HUES64 (cell line): Measurements from ENCODE around the gene GGN.
A peak's percentile ranks its signal among the peaks of the same experiment; 100 is the strongest.

ENCODE experiments used
- H3K27ac ChIP-seq: 2 replicates; pipeline ENCODE4 v1.7.0; 2013; ENCODE audit warnings: low read depth, low read length, inconsistent platforms
- H3K27me3 ChIP-seq: 2 replicates; pipeline ENCODE4 v1.6.1; 2013; ENCODE audit warnings: mild to moderate bottlenecking, low read length; ENCODE audit not compliant: insufficient read depth
- H3K36me3 ChIP-seq: 2 replicates; pipeline ENCODE4 v1.6.1; 2013; ENCODE audit warnings: mild to moderate bottlenecking, low read length; ENCODE audit not compliant: insufficient read depth
- H3K4me1 ChIP-seq: 2 replicates; pipeline ENCODE4 v1.6.1; 2013; ENCODE audit warnings: mild to moderate bottlenecking, low read length, moderate library complexity; ENCODE audit not compliant: insufficient read depth
- H3K4me3 ChIP-seq: 2 replicates; pipeline ENCODE4 v1.5.1; 2013; ENCODE audit warnings: mild to moderate bottlenecking, low read length, moderate library complexity
- H3K9ac ChIP-seq: 2 replicates; pipeline ENCODE4 v1.6.1; 2013; ENCODE audit warnings: mild to moderate bottlenecking, low read depth, low read length
- H3K9me3 ChIP-seq: 2 replicates; pipeline ENCODE4 v1.6.1; 2013; ENCODE audit warnings: low read depth, low read length; ENCODE audit not compliant: insufficient read depth
- WGBS: fragments of 150-250, 120-280 bp; methylation state at CpG from one replicate; pipeline ENCODE4 v1.1.7; 2013; ENCODE audit warnings: missing lambda C conversion rate; 5-methylcytosine and 5-hydroxymethylcytosine counted together

The GGN gene

GRCh38 chr19:38394488-38394887 lies 6.7 kb upstream of the GGN start:
- Histone ChIP-seq H3K27ac (no peak overlapping the region), H3K36me3 (peaks cover 19% of the 10 kb centered on the region), H3K4me3 (peak overlapping the region; percentile 36), H3K9ac (no peak overlapping the region), H3K9me3 (no peaks in the 10 kb centered on the region), H3K27me3 (peaks cover 44% of the 10 kb centered on the region), H3K4me1 (0 out of 2 replicates have a peak, but pooled peaks cover 3% of the 10 kb centered on the region)
- 60% methylated on average over 30 of the region's 30 CpGs for WGBS

GRCh38 chr19:38392707-38393308 lies 5.0 kb upstream of the GGN start:
- H3K27me3 ChIP-seq = peaks cover 28% of the 10 kb centered on the region
- H3K9ac ChIP-seq = no peak overlapping the region
- 0 out of 2 replicates have a peak, but pooled peaks cover 3% of the 10 kb centered on the region for H3K4me1 ChIP-seq
- 83% methylated on average over 6 of the region's 6 CpGs for WGBS
- no peak overlapping the region for H3K4me3 ChIP-seq
- no peak overlapping the region for H3K27ac ChIP-seq
- no peaks in the 10 kb centered on the region for H3K9me3 ChIP-seq
- peaks cover 19% of the 10 kb centered on the region for H3K36me3 ChIP-seq

GRCh38 chr19:38391911-38392464 lies 4.2 kb upstream of the GGN start:
- no peak overlapping the region for H3K27ac ChIP-seq
- peaks cover 6% of the 10 kb centered on the region; the same call in 1 of the 2 replicates for H3K4me1 ChIP-seq
- peaks cover 19% of the 10 kb centered on the region for H3K36me3 ChIP-seq
- no peak overlapping the region for H3K9ac ChIP-seq
- WGBS = 67% methylated on average over 7 of the region's 8 CpGs
- H3K4me3 ChIP-seq = no peak overlapping the region
- peaks cover 21% of the 10 kb centered on the region for H3K27me3 ChIP-seq
- no peaks in the 10 kb centered on the region for H3K9me3 ChIP-seq

- peaks cover 19% of the 10 kb centered on the region for H3K36me3 ChIP-seq
- WGBS = 36% methylated on average over 20 of the region's 22 CpGs
- peaks cover 15% of the 10 kb centered on the region for H3K27me3 ChIP-seq
- no peaks in the 10 kb centered on the region for H3K9me3 ChIP-seq
- H3K27ac ChIP-seq = no peak overlapping the region
- H3K4me1 ChIP-seq = peaks cover 6% of the 10 kb centered on the region; the same call in 1 of the 2 replicates
- peak overlapping the region; percentile 77 for H3K4me3 ChIP-seq
- no peak overlapping the region for H3K9ac ChIP-seq
These were observed 2.4 kb upstream of the GGN start for GRCh38 chr19:38389957-38390924.

- H3K36me3 ChIP-seq = peaks cover 19% of the 10 kb centered on the region
- H3K4me3 ChIP-seq = peak overlapping the region; percentile 77
- H3K9ac ChIP-seq = peak overlapping the region; percentile 70
- H3K9me3 ChIP-seq = no peaks in the 10 kb centered on the region
- peak overlapping the region; percentile 85; the same call in 1 of the 2 replicates for H3K27ac ChIP-seq
- peaks cover 11% of the 10 kb centered on the region; the same call in 1 of the 2 replicates for H3K27me3 ChIP-seq
- WGBS = 1% methylated on average over 25 of the region's 28 CpGs
- H3K4me1 ChIP-seq = peaks cover 8% of the 10 kb centered on the region; the same call in 1 of the 2 replicates
These were observed 1.5 kb upstream of the GGN start for GRCh38 chr19:38389101-38389925.

- Histone ChIP-seq H3K27ac (peak within 1 kb of the TSS; percentile 85), H3K9ac (peak within 1 kb of the TSS; percentile 70), H3K4me1 (peaks cover 10% of the 10 kb centered on the region; the same call in 1 of the 2 replicates), H3K27me3 (peaks cover 11% of the 10 kb centered on the region; the same call in 1 of the 2 replicates), H3K36me3 (peaks cover 22% of the 10 kb centered on the region), H3K9me3 (no peaks in the 10 kb centered on the region), H3K4me3 (peak within 1 kb of the TSS; percentile 77)
- under 1% methylated on average over 40 of the region's 46 CpGs for WGBS
These were observed 691 bp upstream of the GGN start, which contains the start of gene SPRED3 for GRCh38 chr19:38388349-38389100. TSS of gene SPRED3 (plus strand) at chr19:38388697. CDS start at chr19:38390303, 1,606 bp downstream.

GRCh38 chr19:38386971-38387549 lies 774 bp downstream of the GGN start:
- H3K9me3 ChIP-seq = no peaks in the 10 kb centered on the region
- H3K4me3 ChIP-seq = peak overlapping the region; percentile 77
- no peak overlapping the region for H3K9ac ChIP-seq
- H3K36me3 ChIP-seq = peaks cover 25% of the 10 kb centered on the region
- peaks cover 10% of the 10 kb centered on the region; the same call in 1 of the 2 replicates for H3K4me1 ChIP-seq
- H3K27me3 ChIP-seq = peaks cover 11% of the 10 kb centered on the region; the same call in 1 of the 2 replicates
- H3K27ac ChIP-seq = no peak overlapping the region; the same call in 1 of the 2 replicates
- 52% methylated on average over 36 of the region's 36 CpGs for WGBS

GRCh38 chr19:38386300-38386970 lies 1.4 kb downstream of the GGN start:
- peaks cover 11% of the 10 kb centered on the region; the same call in 1 of the 2 replicates for H3K27me3 ChIP-seq
- no peak overlapping the region for H3K9ac ChIP-seq
- 63% methylated on average over 61 of the region's 61 CpGs for WGBS
- peaks cover 10% of the 10 kb centered on the region; the same call in 1 of the 2 replicates for H3K4me1 ChIP-seq
- H3K4me3 ChIP-seq = peak overlapping the region; percentile 77
- H3K36me3 ChIP-seq = peaks cover 26% of the 10 kb centered on the region
- H3K9me3 ChIP-seq = no peaks in the 10 kb centered on the region
- H3K27ac ChIP-seq = no peak overlapping the region

GRCh38 chr19:38385804-38386257 lies 2.0 kb downstream of the GGN start:
- no peak overlapping the region for H3K9ac ChIP-seq
- peaks cover 10% of the 10 kb centered on the region; the same call in 1 of the 2 replicates for H3K4me1 ChIP-seq
- no peaks in the 10 kb centered on the region for H3K9me3 ChIP-seq
- H3K27me3 ChIP-seq = peaks cover 11% of the 10 kb centered on the region; the same call in 1 of the 2 replicates
- WGBS = 82% methylated on average over 40 of the region's 40 CpGs
- peak overlapping the region; percentile 77; the same call in 1 of the 2 replicates for H3K4me3 ChIP-seq
- H3K27ac ChIP-seq = no peak overlapping the region
- H3K36me3 ChIP-seq = peaks cover 32% of the 10 kb centered on the region
